Measurements from ENCODE around the gene ALDH3B1. TPM values are rescaled to one million over a fixed set of nuclear protein-coding genes. Genes with fewer than 3 reads are reported as not detected.

The ALDH3B1 gene
- total and polyA plus RNA-seq, 9 of the 15 experiments (the other 6 are each of a cell fraction or from before 2014, with no cell fraction given): 0.01 to 0.35 (median 0.07) TPM; not detected in 2

- H3K36me3 ChIP-seq (ENCODE audit: control insufficient read depth, insufficient read depth, low read length): peaks cover 79% of the 10 kb centered on the region; the same call in 2 of the 3 replicates
These were observed 34.8 kb downstream of the ALDH3B1 start for GRCh38 chr11:68044898-68045351.

GRCh38 chr11:68047437-68048290 lies 37.5 kb downstream of the ALDH3B1 start:
- DNase-seq (ENCODE audit: extremely low read depth in 1 of 4, low spot score in 3 of 4) (no peak), ATAC-seq (no peak), FAIRE-seq (no peak)
- Histone ChIP-seq H3K27ac (ENCODE audit: extremely low read depth, low read depth, low read length) (no peak overlapping the region), H3K36me3 (ENCODE audit: control insufficient read depth, insufficient read depth, low read length) (peaks cover 91% of the 10 kb centered on the region; the same call in 2 of the 3 replicates), H4K20me1 (replicated peaks; ENCODE audit: control insufficient read depth, insufficient read depth, low read length) (peaks cover 4% of the 10 kb centered on the region; the same call in 1 of the 2 replicates), H3K4me3 (no peak overlapping the region), H3K4me1 (replicated peaks in 1 of 2; ENCODE audit: control insufficient read depth in 2 of 2, insufficient read depth in 2 of 2, low read length in 2 of 2) (peaks cover 8 to 47% of the 10 kb centered on the region in 2 experiments), H3K79me2 (ENCODE audit: control insufficient read depth, insufficient read depth, low read length) (no peaks in the 10 kb centered on the region; the same call in 2 of the 3 replicates), H3K27me3 (ENCODE audit: control insufficient read depth in 2 of 2, insufficient read depth in 2 of 2, low read length in 2 of 2) (no peaks in the 10 kb centered on the region), H3K4me2 (ENCODE audit: insufficient read depth, low read length) (no peak overlapping the region), H3K9ac (ENCODE audit: insufficient read depth in 1 of 2, low read depth in 2 of 2, low read length in 2 of 2) (no peak overlapping the region), H3K9me1 (ENCODE audit: control insufficient read depth, insufficient read depth, low read length) (no peaks in the 10 kb centered on the region), H3K9me3 (replicated peaks; ENCODE audit: control insufficient read depth, insufficient read depth, low read depth, low read length) (no peaks in the 10 kb centered on the region), H2AFZ (ENCODE audit: low read depth, low read length) (no peak overlapping the region)
- in situ Hi-C loops (cut with MboI): no loop called here
- TF ChIP-seq ZNF407 (IDR thresholded peaks at IDR 0.05; ENCODE audit: low read depth) (no peak), RBFOX2 (IDR thresholded peaks at IDR 0.05; ENCODE audit: low read depth, low read length) (peak; percentile 48), POLR2G (IDR thresholded peaks at IDR 0.05; ENCODE audit: low read depth, low read length) (0 out of 2 replicates have a peak, but pooled peaks have one; percentile 52)
- BruUV-seq (replicated peaks): no TSS peak
- POLR2A ChIA-PET: interaction anchor here (0.7 to 1.5 kb wide), 3 partner anchors 7 to 17 kb away, joined by 3 to 5 read pairs (median 4); no protein-coding TSS in a partner anchor
- CTCF ChIA-PET (ENCODE audit: low intra/inter-chr PET ratio): no interaction called here
- WGBS (ENCODE audit: insufficient coverage, low coverage, missing lambda C conversion rate): 91% methylated on average over 35 of the region's 37 CpGs
- intact Hi-C loops (cut with micrococcal nuclease): no loop called here

More at GRCh38 chr11:68044898-68045351, 34.8 kb downstream of the ALDH3B1 start:
- in situ Hi-C loops (cut with MboI): no loop called here
- intact Hi-C loops (cut with micrococcal nuclease): no loop called here
- Histone ChIP-seq H3K9me1 (ENCODE audit: control insufficient read depth, insufficient read depth, low read length) (no peaks in the 10 kb centered on the region), H2AFZ (ENCODE audit: low read depth, low read length) (no peak overlapping the region), H3K4me3 (no peak overlapping the region), H3K27me3 (ENCODE audit: control insufficient read depth in 2 of 2, insufficient read depth in 2 of 2, low read length in 2 of 2) (no peaks in the 10 kb centered on the region), H3K79me2 (ENCODE audit: control insufficient read depth, insufficient read depth, low read length) (peaks cover 20% of the 10 kb centered on the region), H3K27ac (ENCODE audit: extremely low read depth, low read depth, low read length) (no peak overlapping the region), H3K9ac (ENCODE audit: insufficient read depth in 1 of 2, low read depth in 2 of 2, low read length in 2 of 2) (peak overlapping the region in 1 of 2 experiments; percentile 80; a peak in 1 of 4 replicates), H3K9me3 (replicated peaks; ENCODE audit: control insufficient read depth, insufficient read depth, low read depth, low read length) (no peaks in the 10 kb centered on the region), H3K4me1 (replicated peaks in 1 of 2; ENCODE audit: control insufficient read depth in 2 of 2, insufficient read depth in 2 of 2, low read length in 2 of 2) (peaks cover 28 to 70% of the 10 kb centered on the region in 2 experiments), H4K20me1 (replicated peaks; ENCODE audit: control insufficient read depth, insufficient read depth, low read length) (peaks cover 4% of the 10 kb centered on the region; the same call in 1 of the 2 replicates), H3K4me2 (ENCODE audit: insufficient read depth, low read length) (no peak overlapping the region)
- TF ChIP-seq POLR2G (IDR thresholded peaks at IDR 0.05; ENCODE audit: low read depth, low read length) (peak; percentile 12; the same call in 1 of the 2 replicates), ZNF3 (CRISPR knock-in tag; IDR thresholded peaks at IDR 0.05) (no peak)
- DNase-seq (ENCODE audit: extremely low read depth in 1 of 4, low spot score in 3 of 4): no peak
- 97% methylated on average over 18 of the region's 18 CpGs for WGBS (ENCODE audit: insufficient coverage, low coverage, missing lambda C conversion rate)
- ChIA-PET POLR2A (interaction anchor here (0.6 kb wide), 1 partner anchor 1115 kb away, joined by 4 read pairs; no protein-coding TSS in a partner anchor), CTCF (ENCODE audit: low intra/inter-chr PET ratio) (no interaction called here)
- no peak for ATAC-seq
- FAIRE-seq: no peak
- no TSS peak for BruUV-seq (replicated peaks)

Data from K562 (cell line).